ENCODE measurements around the gene DSCAM.

GRCh38 chr21:40683349-40683748, 163.6 kb downstream of the DSCAM start:
- TF ChIP-seq, protein P1, sequence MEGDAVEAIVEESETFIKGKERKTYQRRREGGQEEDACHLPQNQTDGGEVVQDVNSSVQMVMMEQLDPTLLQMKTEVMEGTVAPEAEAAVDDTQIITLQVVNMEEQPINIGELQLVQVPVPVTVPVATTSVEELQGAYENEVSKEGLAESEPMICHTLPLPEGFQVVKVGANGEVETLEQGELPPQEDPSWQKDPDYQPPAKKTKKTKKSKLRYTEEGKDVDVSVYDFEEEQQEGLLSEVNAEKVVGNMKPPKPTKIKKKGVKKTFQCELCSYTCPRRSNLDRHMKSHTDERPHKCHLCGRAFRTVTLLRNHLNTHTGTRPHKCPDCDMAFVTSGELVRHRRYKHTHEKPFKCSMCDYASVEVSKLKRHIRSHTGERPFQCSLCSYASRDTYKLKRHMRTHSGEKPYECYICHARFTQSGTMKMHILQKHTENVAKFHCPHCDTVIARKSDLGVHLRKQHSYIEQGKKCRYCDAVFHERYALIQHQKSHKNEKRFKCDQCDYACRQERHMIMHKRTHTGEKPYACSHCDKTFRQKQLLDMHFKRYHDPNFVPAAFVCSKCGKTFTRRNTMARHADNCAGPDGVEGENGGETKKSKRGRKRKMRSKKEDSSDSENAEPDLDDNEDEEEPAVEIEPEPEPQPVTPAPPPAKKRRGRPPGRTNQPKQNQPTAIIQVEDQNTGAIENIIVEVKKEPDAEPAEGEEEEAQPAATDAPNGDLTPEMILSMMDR (conservative IDR thresholded peaks at IDR 0.05 in 1 of 2, IDR thresholded peaks at IDR 0.05 in 1 of 2; ENCODE audit: low read depth in 1 of 2, low read length in 2 of 2) = no peak
- TF ChIP-seq EZH2 (IDR thresholded peaks at IDR 0.05; ENCODE audit: low read length, missing control alignments) = no peak
